Kidney epithelial cell (primary cell): Measurements from ENCODE around the gene RANGRF. TPM values are rescaled to one million over a fixed set of nuclear protein-coding genes. Genes with fewer than 3 reads are reported as not detected.

Source experiments
- DNase-seq: peaks from one replicate; pipeline ENCODE4 v3.0.0-alpha.2; 2010; ENCODE audit warnings: low read depth
- H3K27me3 ChIP-seq: 2 replicates; pipeline ENCODE4 v1.6.0; 2011; ENCODE audit warnings: low read length; ENCODE audit not compliant: control insufficient read depth, insufficient read depth
- H3K36me3 ChIP-seq: 2 replicates; pipeline ENCODE4 v1.5.1; 2011; ENCODE audit warnings: low read length; ENCODE audit not compliant: control insufficient read depth, insufficient read depth
- H3K4me3 ChIP-seq: 2 replicates; pipeline ENCODE4 v1.5.1; 2011; ENCODE audit warnings: low read depth, mild to moderate bottlenecking, control low read depth, low read length
- CTCF ChIP-seq: IDR thresholded peaks from 2 replicates; pipeline ENCODE4 v1.5.1; 2011; ENCODE audit warnings: mild to moderate bottlenecking, moderate library complexity, low read length, control low read depth, inconsistent platforms; ENCODE audit not compliant: insufficient read depth, poor library complexity, severe bottlenecking
- total RNA-seq: library from RNA; depleted of rRNA; stranded (reverse); fragments of >200 nt; gene quantifications from 2 replicates; pipeline ENCODE4 v1.2.3, GENCODE V29; 2015

The RANGRF gene
- total RNA-seq, 1 donor from 2014 or later, result 30.0 TPM

GRCh38 chr17:8268550-8269298 lies 19.7 kb upstream of the RANGRF start:
- Histone ChIP-seq H3K36me3 (peaks cover 1% of the 10 kb centered on the region), H3K27me3 (no peaks in the 10 kb centered on the region), H3K4me3 (no peak overlapping the region)
- DNase-seq, result no peak
- no peak for TF ChIP-seq CTCF

- no peaks in the 10 kb centered on the region for H3K27me3 ChIP-seq
- TF ChIP-seq CTCF, result no peak
- H3K4me3 ChIP-seq, result no peak overlapping the region
- peaks cover under 1% of the 10 kb centered on the region for H3K36me3 ChIP-seq
- DNase-seq, result no peak
Measured at GRCh38 chr17:8272421-8272820, 16.0 kb upstream of the RANGRF start.

GRCh38 chr17:8273884-8274444 lies 14.5 kb upstream of the RANGRF start:
- DNase-seq, result no peak
- H3K27me3 ChIP-seq, result no peaks in the 10 kb centered on the region
- TF ChIP-seq CTCF, result no peak

GRCh38 chr17:8274816-8275215 lies 13.7 kb upstream of the RANGRF start:
- Histone ChIP-seq H3K4me3 (no peak overlapping the region), H3K36me3 (no peaks in the 10 kb centered on the region), H3K27me3 (no peaks in the 10 kb centered on the region)
- TF ChIP-seq CTCF, result no peak
- DNase-seq, result no peak

More at GRCh38 chr17:8273884-8274444, 14.5 kb upstream of the RANGRF start:
- Histone ChIP-seq H3K4me3 (no peak overlapping the region), H3K36me3 (no peaks in the 10 kb centered on the region)

- DNase-seq, result no peak
- no peaks in the 10 kb centered on the region for H3K36me3 ChIP-seq
- no peaks in the 10 kb centered on the region for H3K27me3 ChIP-seq
- H3K4me3 ChIP-seq, result no peak overlapping the region
- TF ChIP-seq CTCF, result no peak
Measured at GRCh38 chr17:8275421-8276290, 12.8 kb upstream of the RANGRF start.
